ENCODE measurements around the gene SLX4.
A peak's percentile ranks its signal among the peaks of the same experiment; 100 is the strongest.

The SLX4 gene

DNA sequence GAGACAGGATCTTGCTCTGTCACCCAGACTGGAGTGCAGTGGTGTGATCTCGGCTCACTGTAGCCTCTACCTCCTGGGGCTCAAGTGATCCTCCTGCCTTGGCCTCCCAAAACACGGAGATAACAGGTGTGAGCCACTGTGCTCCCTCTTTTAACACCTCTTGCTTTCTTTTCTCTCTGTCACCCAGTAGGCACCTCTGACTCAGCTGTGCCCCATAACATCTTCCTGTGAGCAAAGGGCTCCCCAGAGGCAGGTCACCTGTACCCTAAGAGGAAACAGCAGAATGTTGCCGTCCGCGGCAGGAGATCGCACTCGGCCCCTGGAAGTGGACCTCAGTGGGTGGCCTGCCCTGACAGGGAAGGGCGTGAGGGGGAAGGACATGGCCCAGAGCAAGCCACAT, 33.3 kb downstream of the SLX4 start:
- DNase-seq (ENCODE audit: insufficient read length, low spot score) (no peak), FAIRE-seq (no peak)
- TF ChIP-seq SPI1 (IDR thresholded peaks at IDR 0.05; ENCODE audit: low read depth, low read length) (no peak), PAX5 (IDR thresholded peaks at IDR 0.05; ENCODE audit: insufficient read depth, low read length, severe bottlenecking) (no peak), POLR2A (IDR thresholded peaks at IDR 0.05; ENCODE audit: low read depth, low read length) (no peak), POU2F2 (IDR thresholded peaks at IDR 0.05; ENCODE audit: low read depth, low read length) (no peak), POLR2AphosphoS5 (IDR thresholded peaks at IDR 0.05; ENCODE audit: low read depth, low read length) (no peak), TAF1 (IDR thresholded peaks at IDR 0.05; ENCODE audit: low read depth, low read length) (no peak)

DNA sequence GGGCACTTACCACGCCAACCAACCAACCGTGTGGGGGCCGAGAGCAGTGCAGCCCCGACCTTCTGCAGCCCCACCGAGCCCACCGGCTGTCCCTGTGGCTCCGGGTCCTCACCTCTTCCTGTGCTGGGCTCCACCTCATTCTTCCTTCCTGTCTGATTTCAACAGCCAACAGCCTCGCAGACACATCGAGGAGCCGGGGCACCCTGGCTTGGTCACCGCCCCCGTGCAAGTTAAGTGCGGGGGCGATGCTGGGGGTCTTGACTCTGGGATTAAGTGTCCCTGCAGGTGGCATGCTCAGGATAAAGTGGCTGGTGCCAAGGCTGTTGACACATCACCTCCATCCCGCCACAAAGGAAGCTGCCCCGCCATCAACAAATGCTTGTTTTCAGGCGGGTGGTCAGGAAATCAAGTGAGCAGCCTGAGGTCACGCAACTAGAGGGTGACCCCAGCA, 34.1 kb downstream of the SLX4 start, which contains the start of gene NLRC3:
Gene NLRC3 (minus strand): TSS at position 102 of the 451 bp plus-strand sequence. CDS start 12,367 bp downstream, outside the sequence.
- DNase-seq (ENCODE audit: insufficient read length, low spot score) (no peak), FAIRE-seq (peak; percentile 96)

DNA sequence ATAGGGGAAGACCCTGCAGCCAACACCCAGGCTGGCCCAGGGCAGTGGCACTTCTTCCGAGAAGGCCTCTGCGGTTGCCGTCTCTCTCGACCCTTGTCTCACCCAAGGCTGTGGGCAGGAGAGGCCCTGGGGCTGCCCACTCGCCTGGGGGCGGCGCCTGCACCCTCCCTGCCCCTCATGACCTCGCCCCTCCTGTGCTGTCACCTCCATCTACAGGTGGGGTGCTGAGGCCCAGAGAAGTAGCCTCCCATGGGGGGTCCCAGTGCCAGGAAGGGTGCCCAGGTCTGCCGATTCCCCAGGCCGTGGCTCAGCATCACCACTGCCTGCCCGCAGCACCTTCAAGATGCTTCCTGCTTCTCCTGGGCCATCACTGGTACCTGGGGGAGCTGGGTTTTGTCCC, 35.2 kb downstream of the SLX4 start:
- peak; percentile 76 for FAIRE-seq

More for the DNA sequence above, 34.1 kb downstream of the SLX4 start, which contains the start of gene NLRC3:
- no peak for TF ChIP-seq PAX5 (IDR thresholded peaks at IDR 0.05; ENCODE audit: insufficient read depth, low read length, severe bottlenecking)
- peak; percentile 56; the same call in 1 of the 2 replicates for TF ChIP-seq POLR2A (IDR thresholded peaks at IDR 0.05; ENCODE audit: low read depth, low read length)
- no peak for TF ChIP-seq SPI1 (IDR thresholded peaks at IDR 0.05; ENCODE audit: low read depth, low read length)
- 0 out of 2 replicates have a peak, but pooled peaks have one; percentile 17 for TF ChIP-seq TAF1 (IDR thresholded peaks at IDR 0.05; ENCODE audit: low read depth, low read length)
- TF ChIP-seq POLR2AphosphoS5 (IDR thresholded peaks at IDR 0.05; ENCODE audit: low read depth, low read length): no peak

DNA sequence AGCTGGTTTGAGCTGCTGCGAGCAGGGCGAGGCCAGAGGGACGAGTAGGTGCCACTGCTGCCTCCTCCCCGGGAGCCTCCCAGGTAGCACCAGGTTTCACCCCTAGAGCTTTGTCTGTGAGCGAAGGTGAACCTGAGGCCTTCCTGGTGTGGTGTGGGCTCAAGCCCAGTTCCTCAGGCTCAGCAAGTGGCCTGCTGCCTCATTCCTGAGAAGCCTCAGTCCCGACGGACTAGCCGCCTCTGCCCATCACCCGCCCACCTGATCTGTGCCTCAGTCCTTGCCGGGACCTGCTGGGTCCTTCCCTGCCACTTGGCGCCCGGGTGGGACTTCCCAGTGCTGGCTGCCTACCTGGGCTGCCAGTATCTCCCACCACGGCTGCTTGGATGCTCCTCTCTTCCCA, 35.9 kb downstream of the SLX4 start:
- FAIRE-seq (no peak), DNase-seq (ENCODE audit: insufficient read length, low spot score) (no peak)
- TF ChIP-seq POLR2AphosphoS5 (IDR thresholded peaks at IDR 0.05; ENCODE audit: low read depth, low read length) (no peak), POLR2A (IDR thresholded peaks at IDR 0.05; ENCODE audit: low read depth, low read length) (no peak), POU2F2 (IDR thresholded peaks at IDR 0.05; ENCODE audit: low read depth, low read length) (no peak), TAF1 (IDR thresholded peaks at IDR 0.05; ENCODE audit: low read depth, low read length) (no peak), PAX5 (IDR thresholded peaks at IDR 0.05; ENCODE audit: insufficient read depth, low read length, severe bottlenecking) (no peak), SPI1 (IDR thresholded peaks at IDR 0.05; ENCODE audit: low read depth, low read length) (no peak)

More for the DNA sequence above, 35.2 kb downstream of the SLX4 start:
- no peak for TF ChIP-seq POLR2A (IDR thresholded peaks at IDR 0.05; ENCODE audit: low read depth, low read length)
- TF ChIP-seq POLR2AphosphoS5 (IDR thresholded peaks at IDR 0.05; ENCODE audit: low read depth, low read length): no peak
- TF ChIP-seq POU2F2 (IDR thresholded peaks at IDR 0.05; ENCODE audit: low read depth, low read length): no peak
- DNase-seq (ENCODE audit: insufficient read length, low spot score): no peak

DNA sequence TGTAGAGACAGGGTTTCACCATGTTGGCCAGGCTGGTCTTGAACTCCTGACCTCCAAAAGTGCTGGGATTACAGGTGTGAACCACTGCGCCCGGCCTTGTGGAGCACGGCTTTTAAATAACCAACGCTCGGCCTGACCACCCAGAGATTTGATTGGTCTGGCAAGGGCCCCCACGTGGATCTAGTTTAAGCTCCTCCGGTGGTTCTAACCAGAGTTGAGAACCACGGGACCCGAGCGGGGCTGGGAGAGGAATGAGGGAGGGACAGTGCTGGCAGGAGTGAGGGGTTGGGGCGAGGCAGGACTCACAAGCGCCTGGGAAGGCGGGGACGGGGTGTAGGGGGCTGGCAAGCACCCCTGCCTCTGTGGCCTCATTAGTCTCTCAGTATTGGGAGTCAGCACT, 37.2 kb downstream of the SLX4 start:
- TF ChIP-seq TAF1 (IDR thresholded peaks at IDR 0.05; ENCODE audit: low read depth, low read length): no peak
- no peak for TF ChIP-seq POLR2AphosphoS5 (IDR thresholded peaks at IDR 0.05; ENCODE audit: low read depth, low read length)
- no peak for TF ChIP-seq POLR2A (IDR thresholded peaks at IDR 0.05; ENCODE audit: low read depth, low read length)
- no peak for TF ChIP-seq PAX5 (IDR thresholded peaks at IDR 0.05; ENCODE audit: insufficient read depth, low read length, severe bottlenecking)
- no peak for TF ChIP-seq SPI1 (IDR thresholded peaks at IDR 0.05; ENCODE audit: low read depth, low read length)
- no peak for TF ChIP-seq POU2F2 (IDR thresholded peaks at IDR 0.05; ENCODE audit: low read depth, low read length)
- DNase-seq (ENCODE audit: insufficient read length, low spot score): no peak
- FAIRE-seq: no peak

DNA sequence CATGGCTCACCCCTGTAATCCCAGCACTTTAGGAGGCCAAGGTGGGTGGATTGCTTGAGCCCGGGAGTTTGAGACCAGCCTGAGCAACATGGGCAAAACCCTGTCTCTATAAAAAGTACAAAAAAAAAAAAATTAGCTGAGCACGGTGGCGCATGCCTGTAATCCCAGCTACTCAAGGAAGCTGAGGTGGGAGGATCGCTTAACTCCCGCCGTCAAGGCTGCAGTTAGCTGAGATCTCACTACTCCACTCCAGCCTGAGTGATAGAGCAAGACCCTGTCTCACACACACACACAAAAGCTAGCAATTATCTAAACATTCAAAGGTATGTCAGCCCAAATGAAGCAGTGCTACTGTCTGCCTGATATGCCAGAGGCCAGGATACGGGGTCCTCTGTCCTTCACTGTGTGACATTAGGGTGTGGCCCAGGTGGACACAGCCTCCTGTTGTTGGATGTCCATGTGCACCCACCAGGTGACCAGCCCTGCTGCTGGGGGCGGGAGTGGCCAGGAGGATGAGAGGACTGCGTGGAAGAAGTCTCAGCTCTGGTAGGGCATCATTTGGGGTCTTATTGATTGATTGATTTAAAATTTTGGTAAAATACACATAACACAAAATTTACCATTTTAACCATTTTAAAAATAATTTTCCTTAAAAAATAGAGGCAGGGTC, 38.1 kb downstream of the SLX4 start:
- DNase-seq (ENCODE audit: insufficient read length, low spot score): no peak
- TF ChIP-seq POLR2A (IDR thresholded peaks at IDR 0.05; ENCODE audit: low read depth, low read length) (no peak), PAX5 (IDR thresholded peaks at IDR 0.05; ENCODE audit: insufficient read depth, low read length, severe bottlenecking) (no peak), POLR2AphosphoS5 (IDR thresholded peaks at IDR 0.05; ENCODE audit: low read depth, low read length) (no peak), TAF1 (IDR thresholded peaks at IDR 0.05; ENCODE audit: low read depth, low read length) (no peak), SPI1 (IDR thresholded peaks at IDR 0.05; ENCODE audit: low read depth, low read length) (no peak), POU2F2 (IDR thresholded peaks at IDR 0.05; ENCODE audit: low read depth, low read length) (no peak)
- FAIRE-seq: no peak

DNA sequence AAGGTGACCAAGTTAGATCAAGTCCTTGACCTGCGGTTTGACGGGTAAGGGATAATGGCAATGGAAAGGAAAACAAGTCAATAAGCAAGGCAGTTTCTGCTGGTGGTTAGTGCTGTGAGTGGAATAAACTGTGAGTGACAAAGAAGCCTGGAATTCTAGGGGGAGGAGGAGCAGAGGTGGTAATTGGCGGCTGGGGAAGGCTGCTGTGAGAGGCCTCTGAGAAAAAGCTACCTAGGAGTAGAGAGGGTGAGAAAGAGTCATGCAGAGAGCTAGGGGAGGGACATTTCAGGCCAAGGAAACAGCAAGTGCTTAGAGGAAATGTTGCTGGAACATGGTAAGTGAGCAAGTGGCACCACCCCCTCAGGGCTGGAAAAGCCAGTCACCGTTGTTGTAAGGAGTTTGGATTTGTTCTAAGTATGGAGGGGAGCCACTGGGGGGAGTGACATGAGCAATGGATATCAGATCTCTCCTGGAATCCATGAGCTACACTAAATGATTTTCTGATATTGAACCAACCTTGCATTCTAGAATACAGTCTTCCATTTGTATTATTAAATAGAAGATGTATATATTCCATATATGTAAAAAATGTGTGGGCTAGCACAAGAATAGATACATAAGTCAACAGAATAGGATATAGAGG, 40.9 kb downstream of the SLX4 start:
- TF ChIP-seq POLR2AphosphoS5 (IDR thresholded peaks at IDR 0.05; ENCODE audit: low read depth, low read length): no peak
- TF ChIP-seq POU2F2 (IDR thresholded peaks at IDR 0.05; ENCODE audit: low read depth, low read length): no peak
- no peak for DNase-seq (ENCODE audit: insufficient read length, low spot score)
- FAIRE-seq: no peak

DNA sequence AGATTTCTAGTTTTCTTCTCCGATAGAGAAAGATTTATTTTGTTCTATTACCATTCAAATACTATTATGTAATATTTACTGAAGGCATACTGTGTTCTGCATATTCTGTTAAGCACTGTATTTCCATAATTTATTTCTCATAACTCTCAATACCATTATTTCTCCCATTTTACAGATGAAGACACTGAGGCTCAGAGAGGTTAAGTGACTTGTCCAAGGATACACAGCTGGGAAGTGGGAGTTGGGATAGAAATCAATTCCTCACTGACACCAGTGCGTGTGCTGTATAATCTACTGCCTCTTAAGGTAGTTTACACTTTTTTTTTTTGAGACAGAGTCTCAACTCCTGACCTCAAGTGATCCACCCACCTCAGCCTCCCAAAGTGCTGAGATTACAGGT, 41.6 kb downstream of the SLX4 start:
- DNase-seq (ENCODE audit: insufficient read length, low spot score) (no peak), FAIRE-seq (no peak)
- TF ChIP-seq SPI1 (IDR thresholded peaks at IDR 0.05; ENCODE audit: low read depth, low read length) (no peak), PAX5 (IDR thresholded peaks at IDR 0.05; ENCODE audit: insufficient read depth, low read length, severe bottlenecking) (no peak), POU2F2 (IDR thresholded peaks at IDR 0.05; ENCODE audit: low read depth, low read length) (no peak), POLR2AphosphoS5 (IDR thresholded peaks at IDR 0.05; ENCODE audit: low read depth, low read length) (no peak), TAF1 (IDR thresholded peaks at IDR 0.05; ENCODE audit: low read depth, low read length) (no peak), POLR2A (IDR thresholded peaks at IDR 0.05; ENCODE audit: low read depth, low read length) (no peak)

DNA sequence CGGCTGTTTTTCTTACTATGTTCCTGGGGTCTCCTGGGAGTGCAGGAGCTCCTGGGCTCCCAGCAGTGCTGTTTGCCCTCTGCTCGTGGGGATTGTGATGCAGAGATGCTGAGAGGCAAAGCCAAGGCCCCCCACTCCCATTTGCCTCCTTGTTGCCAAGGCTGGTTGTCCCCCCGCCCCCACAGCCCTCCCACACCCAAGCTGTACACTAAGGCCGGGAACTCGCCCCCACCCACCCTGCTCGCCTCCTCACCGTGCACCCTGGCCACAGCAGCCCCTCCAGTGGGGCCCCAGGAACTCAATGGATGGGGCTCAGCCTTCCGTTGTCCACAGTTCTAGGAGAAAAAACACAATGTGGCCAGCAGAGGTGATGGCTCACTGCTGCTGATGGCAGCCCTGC, 44.4 kb downstream of the SLX4 start:
- FAIRE-seq (no peak), DNase-seq (ENCODE audit: insufficient read length, low spot score) (no peak)
- TF ChIP-seq SPI1 (IDR thresholded peaks at IDR 0.05; ENCODE audit: low read depth, low read length) (no peak), POLR2AphosphoS5 (IDR thresholded peaks at IDR 0.05; ENCODE audit: low read depth, low read length) (no peak), PAX5 (IDR thresholded peaks at IDR 0.05; ENCODE audit: insufficient read depth, low read length, severe bottlenecking) (no peak), POU2F2 (IDR thresholded peaks at IDR 0.05; ENCODE audit: low read depth, low read length) (no peak), POLR2A (IDR thresholded peaks at IDR 0.05; ENCODE audit: low read depth, low read length) (no peak), TAF1 (IDR thresholded peaks at IDR 0.05; ENCODE audit: low read depth, low read length) (no peak)

DNA sequence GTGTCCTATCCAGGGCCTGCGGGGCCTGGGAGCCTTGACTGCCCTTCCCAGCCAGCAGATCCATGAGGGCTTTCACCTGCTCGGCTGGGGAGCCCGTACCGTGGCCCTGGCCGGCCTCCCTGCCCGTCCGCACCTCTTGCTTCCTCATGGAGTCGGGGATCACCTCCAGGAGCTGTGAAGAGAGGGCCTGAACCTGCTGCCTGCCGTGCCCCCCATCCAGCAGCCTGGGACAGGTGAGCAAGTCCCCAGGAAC, 46.6 kb downstream of the SLX4 start:
- FAIRE-seq: no peak
- TF ChIP-seq TAF1 (IDR thresholded peaks at IDR 0.05; ENCODE audit: low read depth, low read length) (no peak), POLR2AphosphoS5 (IDR thresholded peaks at IDR 0.05; ENCODE audit: low read depth, low read length) (no peak), PAX5 (IDR thresholded peaks at IDR 0.05; ENCODE audit: insufficient read depth, low read length, severe bottlenecking) (no peak)
- no peak for DNase-seq (ENCODE audit: insufficient read length, low spot score)
